Uterus (tissue), 2 donors: Measurements from ENCODE around the gene WAC.

Experiments
- CTCF ChIP-seq, 4 experiments: fragments of 200-600 bp in 2 of 4; fragments of 450-650 bp in 2 of 4; sonication (generic) in 2 of 4; IDR thresholded peaks; one replicate each; pipeline ENCODE4 v1.5.1; 2016 to 2019; ENCODE audit warnings: antibody characterized with exemption in 4 of 4, mild to moderate bottlenecking in 2 of 4, moderate library complexity in 1 of 4
- POLR2A ChIP-seq, 2 donors: fragments of 450-650 bp; IDR thresholded peaks; one replicate each; pipeline ENCODE4 v1.6.1; 2016; ENCODE audit warnings: antibody characterized with exemption in 2 of 2, mild to moderate bottlenecking in 1 of 2, moderate library complexity in 1 of 2

GRCh38 chr10:28496017-28496416 lies 36.9 kb upstream of the WAC start:
- TF ChIP-seq CTCF (IDR thresholded peaks at IDR 0.05) (no peak), POLR2A (IDR thresholded peaks at IDR 0.05) (no peak)
